Upper lobe of left lung (tissue), 6 donors: ENCODE data around the gene ZNF845. TPM values are rescaled to one million over a fixed set of nuclear protein-coding genes. Genes with fewer than 3 reads are reported as not detected.
"Not testable (repeated sequence)": the region's sequence is repeated elsewhere in the genome, so short reads cannot be mapped to it uniquely, and the experiment has no call there.

ENCODE experiments used
- ATAC-seq, 2 donors: fragments of 200-7000 bp; cut with Tn5 transposase; one replicate each; pipeline ENCODE4 v1.9.1; 2022; ENCODE audit warnings: mild to moderate bottlenecking in 2 of 2, moderate library complexity in 2 of 2; ENCODE audit not compliant: low FRiP score in 2 of 2
- DNase-seq, 2 donors: peaks; one replicate each; pipeline ENCODE4 v3.0.0-alpha.2; 2019 to 2020
- H3K27ac ChIP-seq, 4 donors: fragments of 200-600 bp; sonication (generic); one replicate each; pipeline ENCODE4 v1.5.1; 2016 to 2019
- H3K27me3 ChIP-seq, 4 donors: fragments of 200-600 bp; sonication (generic); one replicate each; pipeline ENCODE4 v1.5.1; 2017 to 2019
- H3K36me3 ChIP-seq, 4 donors: fragments of 200-600 bp; sonication (generic); one replicate each; pipeline ENCODE4 v1.5.1; 2016 to 2019
- H3K4me1 ChIP-seq, 4 donors: fragments of 200-600 bp; sonication (generic); one replicate each; pipeline ENCODE4 v1.5.1; 2018 to 2019
- H3K4me3 ChIP-seq, 4 donors: fragments of 200-600 bp; sonication (generic); one replicate each; pipeline ENCODE4 v1.5.1; 2017 to 2019; ENCODE audit warnings: mild to moderate bottlenecking in 2 of 4, moderate library complexity in 1 of 4
- H3K9me3 ChIP-seq, 4 donors: fragments of 200-600 bp; sonication (generic); one replicate each; pipeline ENCODE4 v1.5.1; 2018 to 2019
- CTCF ChIP-seq, 6 experiments: fragments of 450-650 bp in 4 of 6; fragments of 200-600 bp in 2 of 6; sonication (generic) in 2 of 6; IDR thresholded peaks; one replicate each; pipeline ENCODE4 v1.5.1; 2016 to 2019; ENCODE audit warnings: antibody characterized with exemption in 6 of 6
- EP300 ChIP-seq, 4 donors: sonication (generic); formaldehyde crosslinking; IDR thresholded peaks; one replicate each; pipeline ENCODE4 v1.5.1; 2017; ENCODE audit warnings: antibody characterized with exemption in 4 of 4, control low read depth in 2 of 4
- POLR2A ChIP-seq, 4 donors: fragments of 450-650 bp; IDR thresholded peaks; one replicate each; pipeline ENCODE4 v1.5.1; 2016 to 2017; ENCODE audit warnings: antibody characterized with exemption in 4 of 4, mild to moderate bottlenecking in 2 of 4
- POLR2AphosphoS5 ChIP-seq, 2 donors: sonication (generic); formaldehyde crosslinking; IDR thresholded peaks; one replicate each; pipeline ENCODE4 v1.5.1; 2017; ENCODE audit warnings: antibody characterized with exemption in 2 of 2
- WGBS, 2 donors: methylation state at CpG; one replicate each; pipeline ENCODE4 v1.1.5; 2017 to 2018; 5-methylcytosine and 5-hydroxymethylcytosine counted together
- total RNA-seq, 6 donors: library from RNA; depleted of rRNA in 4 of 6; stranded (reverse); fragments of >200 nt in 4 of 6; gene quantifications; one replicate each; pipeline versions ENCODE4 v1.1.0 to v1.2.1, GENCODE V29; 2016 to 2021
- donor health status: DM: no; HTN: no; CAD: no; lungs with moderate emphysema.
- donor health status: DM: no; HTN: yes; CAD: no; lungs with severe emphysema.

ZNF845 gene
- total RNA-seq, 6 donors from 2014 or later, result 3.2 to 11.4 (median 6.2) TPM

GRCh38 chr19:53333066-53333462 is 485 bp upstream of the ZNF845 start:
- peak in 1 of 2 donors; percentile 39 for ATAC-seq
- WGBS, 2 donors, result 0 to 1% methylated on average over 9 to 14 of the region's 14 CpGs
- H3K9me3 ChIP-seq, result peaks cover 0 to 21% (median 12%) of the 10 kb centered on the region in 4 donors
- peaks cover 0 to 8% (median 2%) of the 10 kb centered on the region in 4 donors for H3K36me3 ChIP-seq
- DNase-seq, result peak; percentile 48 to 58
- peaks cover 8 to 17% (median 12%) of the 10 kb centered on the region in 4 donors for H3K4me1 ChIP-seq
- no peaks in the 10 kb centered on the region for H3K27me3 ChIP-seq
- H3K4me3 ChIP-seq, result peak overlapping the region; percentile 22 to 90 (median 70)
- H3K27ac ChIP-seq, result peak overlapping the region; percentile 72 to 85 (median 74)
- TF ChIP-seq POLR2AphosphoS5 (IDR thresholded peaks at IDR 0.05) (no peak), POLR2A (IDR thresholded peaks at IDR 0.05) (no peak), CTCF (IDR thresholded peaks at IDR 0.05) (no peak), EP300 (IDR thresholded peaks at IDR 0.05) (no peak)

- peaks cover 51 to 95% (median 73%) of the 10 kb centered on the region in 4 donors for H3K36me3 ChIP-seq
Observed at GRCh38 chr19:53344403-53344802, 10.9 kb downstream of the ZNF845 start.

GRCh38 chr19:53355739-53356138 is 22.2 kb downstream of the ZNF845 start:
- DNase-seq, result no peak
- peaks cover 60 to 81% (median 78%) of the 10 kb centered on the region in 4 donors for H3K9me3 ChIP-seq
- no peak overlapping the region for H3K27ac ChIP-seq
- H3K4me1 ChIP-seq, result no peaks in the 10 kb centered on the region
- H3K36me3 ChIP-seq, result peaks cover 10 to 23% (median 18%) of the 10 kb centered on the region in 4 donors
- no peaks in the 10 kb centered on the region for H3K27me3 ChIP-seq
- H3K4me3 ChIP-seq, result no peak overlapping the region
- ATAC-seq, result no peak
- TF ChIP-seq POLR2AphosphoS5 (IDR thresholded peaks at IDR 0.05), result no peak
- TF ChIP-seq CTCF (IDR thresholded peaks at IDR 0.05), result no peak
- no peak for TF ChIP-seq EP300 (IDR thresholded peaks at IDR 0.05)
- TF ChIP-seq POLR2A (IDR thresholded peaks at IDR 0.05), result no peak
- WGBS, 2 donors, result 100% methylated on average over 1 of the region's 1 CpG

More at GRCh38 chr19:53344403-53344802, 10.9 kb downstream of the ZNF845 start:
- H3K27ac ChIP-seq, H3K27me3 ChIP-seq, H3K4me3 ChIP-seq, ATAC-seq, DNase-seq, H3K4me1 ChIP-seq: not testable (repeated sequence)
- H3K9me3 ChIP-seq, result peaks cover 34 to 65% (median 53%) of the 10 kb centered on the region in 4 donors
- WGBS, 2 donors, result 94 to 96% methylated on average over 4 of the region's 4 CpGs

- peaks cover 0 to 2% (median 0%) of the 10 kb centered on the region in 4 donors for H3K36me3 ChIP-seq
- ATAC-seq (no peak), DNase-seq (peak in 1 of 2 donors; percentile 82)
- no peaks in the 10 kb centered on the region for H3K4me1 ChIP-seq
- no peak overlapping the region for H3K27ac ChIP-seq
- no peak overlapping the region for H3K4me3 ChIP-seq
- WGBS, 2 donors, result 69 to 81% methylated on average over 12 to 32 of the region's 35 CpGs
- H3K27me3 ChIP-seq, result no peaks in the 10 kb centered on the region
- peaks cover 37 to 58% (median 56%) of the 10 kb centered on the region in 4 donors for H3K9me3 ChIP-seq
- TF ChIP-seq POLR2A (IDR thresholded peaks at IDR 0.05) (no peak), POLR2AphosphoS5 (IDR thresholded peaks at IDR 0.05) (no peak), EP300 (IDR thresholded peaks at IDR 0.05) (no peak), CTCF (IDR thresholded peaks at IDR 0.05) (no peak)
Observed at GRCh38 chr19:53357821-53358581, 24.5 kb downstream of the ZNF845 start.

- not testable (repeated sequence) for H3K4me3 ChIP-seq, ATAC-seq, H3K36me3 ChIP-seq, H3K27me3 ChIP-seq, DNase-seq, H3K27ac ChIP-seq, H3K4me1 ChIP-seq
- peaks cover 18 to 38% (median 35%) of the 10 kb centered on the region in 4 donors for H3K9me3 ChIP-seq
- WGBS, 2 donors, result 91 to 94% methylated on average over 10 of the region's 10 CpGs
Observed at GRCh38 chr19:53360056-53360455, 26.5 kb downstream of the ZNF845 start.
